K562 (cell line): ENCODE measurements around the gene SDCBP2. TPM values are rescaled to one million over a fixed set of nuclear protein-coding genes. Genes with fewer than 3 reads are reported as not detected.
A peak's percentile ranks its signal among the peaks of the same experiment; 100 is the strongest.

Experiments
- CBX3 ChIP-seq, 2 experiments: IDR thresholded peaks; 1 replicate in 1 of 2; 2 replicates in 1 of 2; pipeline ENCODE4 v1.6.1; 2012; ENCODE audit warnings: inconsistent platforms in 2 of 2, low read length in 2 of 2, borderline replicate concordance in 1 of 2, control low read depth in 1 of 2
- CREM ChIP-seq: IDR thresholded peaks from 2 replicates; pipeline ENCODE4 v1.6.1; 2014; ENCODE audit warnings: antibody characterized with exemption, low read depth
- ETV6 ChIP-seq, 3 experiments: fragments of 150-350 bp in 1 of 3; sonication (generic) in 1 of 3; formaldehyde crosslinking in 1 of 3; IDR thresholded peaks; 2 replicates each; pipeline versions ENCODE4 v1.6.1 to v1.8.0; 2014 to 2022; ENCODE audit warnings: borderline replicate concordance in 2 of 3, low read depth in 2 of 3, antibody characterized with exemption in 1 of 3, low read length in 1 of 3, mild to moderate bottlenecking in 1 of 3, missing genetic modification reagents in 1 of 3
- EZH2 ChIP-seq: IDR thresholded peaks from 2 replicates; pipeline ENCODE4 v1.6.1; 2012; ENCODE audit warnings: low read depth, mild to moderate bottlenecking, inconsistent platforms, low read length, borderline replicate concordance
- FOXM1 ChIP-seq, 2 experiments: fragments of 450-650 bp in 1 of 2; sonication (generic) in 1 of 2; formaldehyde crosslinking in 1 of 2; IDR thresholded peaks; 2 replicates each; pipeline versions ENCODE4 v1.6.1 to v1.9.0; 2017 to 2022; ENCODE audit warnings: low read depth in 2 of 2, mild to moderate bottlenecking in 2 of 2, missing genetic modification reagents in 1 of 2, moderate library complexity in 1 of 2
- FUS ChIP-seq: fragments of 200-400 bp; formaldehyde crosslinking; optimal IDR thresholded peaks from 2 replicates; pipeline ENCODE3; 2017; ENCODE audit warnings: low read depth, low read length
- HOXB6 ChIP-seq: fragments of 250-450 bp; sonication (Bioruptor Pico); IDR thresholded peaks from 2 replicates; pipeline ENCODE4 v1.5.1; 2022; ENCODE audit warnings: mild to moderate bottlenecking, borderline replicate concordance
- KDM1A ChIP-seq, 2 experiments: fragments of 450-650 bp; IDR thresholded peaks; 2 replicates each; pipeline ENCODE4 v1.6.1; 2016; ENCODE audit warnings: mild to moderate bottlenecking in 2 of 2
- KLF1 ChIP-seq: fragments of 450-650 bp; IDR thresholded peaks from 2 replicates; pipeline ENCODE4 v1.6.1; 2016; ENCODE audit warnings: missing genetic modification characterization, missing compliant biosample characterization
- SIN3A ChIP-seq, 2 experiments: fragments of 150-350 bp in 1 of 2; IDR thresholded peaks; 2 replicates each; pipeline ENCODE4 v1.6.1; 2011 to 2016; ENCODE audit warnings: borderline replicate concordance in 2 of 2, low read depth in 2 of 2, low read length in 2 of 2, mild to moderate bottlenecking in 2 of 2, moderate library complexity in 2 of 2; ENCODE audit not compliant: control insufficient read depth in 1 of 2
- ZC3H11A ChIP-seq: IDR thresholded peaks from 2 replicates; pipeline ENCODE4 v1.6.1; 2012; ENCODE audit warnings: low read depth, low read length, improper control_type of control experiment
- ZKSCAN1 ChIP-seq: fragments of 150-350 bp; IDR thresholded peaks from 2 replicates; pipeline ENCODE4 v1.6.1; 2016; ENCODE audit warnings: low read depth, low read length
- polyA plus RNA-seq, 8 experiments: library from polyadenylated mRNA; depleted of rRNA in 4 of 8; stranded (reverse) in 5 of 8; unstranded in 3 of 8; fragments of >200 nt; fragmentation: Nextera tagmentation in 2 of 8; fragmentation: Illumina TruSeq in 1 of 8; extraction: Ambion mirVana in 2 of 8; extraction: Trizol in 1 of 8; gene quantifications; 2 replicates each; pipeline versions ENCODE4 v1.2.1 to v1.2.3, GENCODE V29; 2011 to 2014; ENCODE audit warnings: inconsistent platforms in 1 of 8, missing spikeins in 1 of 8
- total RNA-seq, 7 experiments: library from RNA; depleted of rRNA in 6 of 7; stranded (reverse); fragments of >200 nt in 6 of 7; fragmentation: Illumina TruSeq in 2 of 7; extraction: Trizol in 2 of 7; gene quantifications; 2 replicates each; pipeline versions ENCODE4 v1.2.1 to v1.2.3, GENCODE V29; 2011 to 2021; ENCODE audit warnings: low replicate concordance in 1 of 7

Gene SDCBP2
- total and polyA plus RNA-seq, 9 of the 15 experiments (the other 6 are each of a cell fraction or from before 2014, with no cell fraction given), result 0.06 to 1.2 (median 0.80) TPM

DNA sequence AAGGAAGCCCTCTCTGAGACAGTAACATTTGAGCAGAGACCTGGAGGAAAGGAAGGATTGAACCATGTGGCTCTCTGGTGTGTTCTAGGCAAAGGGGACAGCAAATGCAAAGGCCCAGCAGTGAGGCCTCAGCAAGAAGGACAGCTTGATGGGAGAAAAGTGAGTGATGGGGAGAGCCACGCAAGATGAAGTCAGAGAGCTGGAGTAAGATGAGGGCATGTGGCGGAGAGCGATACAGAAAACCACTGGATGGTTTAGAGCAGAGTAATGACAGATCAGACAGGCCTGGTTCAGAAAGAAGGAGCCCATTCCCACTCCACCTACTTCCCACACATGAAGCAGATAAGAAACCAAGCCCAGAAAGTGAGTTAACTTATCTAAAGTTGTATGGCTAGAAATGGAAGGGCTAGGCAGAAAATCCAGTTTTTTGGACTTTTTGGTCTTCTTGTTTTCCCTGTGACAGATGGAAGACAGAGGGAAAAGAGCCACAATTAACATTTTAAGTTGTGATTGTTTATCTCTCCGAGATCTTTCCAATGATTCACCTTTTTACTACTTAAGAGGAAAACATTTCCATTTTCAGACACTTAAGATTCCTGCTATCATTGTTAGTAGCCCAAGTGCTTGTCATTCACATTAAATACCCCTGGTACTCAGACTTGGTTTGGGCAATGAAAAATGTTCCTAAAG is 63.6 kb downstream of the SDCBP2 start (continued):
- TF ChIP-seq KDM1A (IDR thresholded peaks at IDR 0.05), result 0 out of 4 replicates have a peak, but pooled peaks of 1 of the 2 experiments have one; percentile 6
- peak; percentile 31 for TF ChIP-seq CREM
- TF ChIP-seq KLF1 (tag), result no peak
- no peak; the same call in 1 of the 2 replicates for TF ChIP-seq ZKSCAN1
- TF ChIP-seq ETV6 (IDR thresholded peaks at IDR 0.05; ENCODE audit: borderline replicate concordance in 1 of 2, low read depth in 2 of 2, low read length in 1 of 2), result no peak
- no peak for TF ChIP-seq ETV6 (CRISPR knock-in tag; IDR thresholded peaks at IDR 0.05; ENCODE audit: borderline replicate concordance)
- no peak for TF ChIP-seq ZC3H11A
- TF ChIP-seq FUS, result no peak
- no peak for TF ChIP-seq SIN3A (IDR thresholded peaks at IDR 0.05; ENCODE audit: borderline replicate concordance in 2 of 2, control insufficient read depth in 1 of 2, low read depth in 2 of 2, low read length in 2 of 2)
- TF ChIP-seq CBX3 (IDR thresholded peaks at IDR 0.05; ENCODE audit: borderline replicate concordance in 1 of 2, low read length in 2 of 2), result no peak
- no peak for TF ChIP-seq EZH2
- peak; percentile 19; the same call in 1 of the 2 replicates for TF ChIP-seq FOXM1 (IDR thresholded peaks at IDR 0.05; ENCODE audit: low read depth)
- no peak for TF ChIP-seq FOXM1 (CRISPR knock-in tag; IDR thresholded peaks at IDR 0.05; ENCODE audit: low read depth)
- TF ChIP-seq HOXB6 (CRISPR knock-in tag), result no peak
- TF ChIP-seq, all 486 proteins: peak for 41
